ENCODE results near the gene LHPP.

- TF ChIP-seq CTCF (conservative IDR thresholded peaks at IDR 0.05) (no peak), EZH2 (IDR thresholded peaks at IDR 0.05; ENCODE audit: low read depth) (no peak)
These were observed 8.4 kb downstream of the LHPP start for GRCh38 chr10:124469956-124470484.
